GM12864 (cell line): ENCODE results near the gene TESK2.
"Not testable (repeated sequence)": the region's sequence is repeated elsewhere in the genome, so short reads cannot be mapped to it uniquely, and the experiment has no call there.

Source experiments
- DNase-seq: peaks from one replicate; pipeline ENCODE4 v3.0.0-alpha.2; 2011; ENCODE audit warnings: low read depth
- H3K4me3 ChIP-seq: 2 replicates; pipeline ENCODE4 v1.5.1; 2011; ENCODE audit warnings: mild to moderate bottlenecking, low read depth, low read length, control low read depth
- CTCF ChIP-seq: IDR thresholded peaks from 2 replicates; pipeline ENCODE4 v1.5.1; 2011; ENCODE audit warnings: low read depth, mild to moderate bottlenecking, moderate library complexity, low read length, control low read depth, inconsistent platforms; ENCODE audit errors: missing control alignments

TESK2 gene

GRCh38 chr1:45522324-45523104, 31.6 kb upstream of the TESK2 start:
- no peak for TF ChIP-seq CTCF
- DNase-seq: no peak

GRCh38 chr1:45521413-45522323, 30.7 kb upstream of the TESK2 start, which contains the start of gene PRDX1:
Gene PRDX1 (minus strand): TSS chr1:45521884. CDS start chr1:45519043, 2,841 bp downstream.
- DNase-seq: peak; percentile 91
- H3K4me3 ChIP-seq: peak within 1 kb of the TSS; percentile 91
- TF ChIP-seq CTCF: no peak

More at GRCh38 chr1:45522324-45523104, 31.6 kb upstream of the TESK2 start:
- peak overlapping the region; percentile 91 for H3K4me3 ChIP-seq

- not testable (repeated sequence) for DNase-seq
- peak overlapping the region; percentile 91 for H3K4me3 ChIP-seq
Observed at GRCh38 chr1:45519774-45520173, 28.8 kb upstream of the TESK2 start.

- peak overlapping the region; percentile 47; the same call in 1 of the 2 replicates for H3K4me3 ChIP-seq
- TF ChIP-seq CTCF: no peak
- DNase-seq: no peak
Observed at GRCh38 chr1:45518910-45519309, 27.9 kb upstream of the TESK2 start.

GRCh38 chr1:45518366-45518765, 27.4 kb upstream of the TESK2 start:
- not testable (repeated sequence) for DNase-seq, H3K4me3 ChIP-seq

- TF ChIP-seq CTCF: no peak
- no peak overlapping the region for H3K4me3 ChIP-seq
- DNase-seq: no peak
Observed at GRCh38 chr1:45516465-45516864, 25.5 kb upstream of the TESK2 start.

GRCh38 chr1:45516036-45516435, 25.1 kb upstream of the TESK2 start:
- H3K4me3 ChIP-seq: no peak overlapping the region
- DNase-seq: no peak
- no peak for TF ChIP-seq CTCF

GRCh38 chr1:45513532-45514260, 22.7 kb upstream of the TESK2 start:
- not testable (repeated sequence) for DNase-seq, H3K4me3 ChIP-seq
